SK-N-SH treated with all-trans-retinoic acid at 6 μM for 48 hours (cell line): ENCODE results near the gene SPSB2.

Source experiments
- RARB ChIP-seq: fragments of 250-450 bp; sonication (Bioruptor Pico); IDR thresholded peaks from 2 replicates; pipeline ENCODE4 v1.8.0; 2021; ENCODE audit warnings: mild to moderate bottlenecking, moderate library complexity
- TOX ChIP-seq: fragments of 250-450 bp; sonication (Bioruptor Pico); IDR thresholded peaks from 2 replicates; pipeline ENCODE4 v1.8.0; 2021; ENCODE audit warnings: mild to moderate bottlenecking, moderate library complexity, borderline replicate concordance

GRCh38 chr12:6829536-6830220 lies 43.4 kb downstream of the SPSB2 start:
- no peak for TF ChIP-seq RARB (CRISPR knock-in tag)
- no peak for TF ChIP-seq TOX (CRISPR knock-in tag)
